ENCODE results near the gene NXN.
"Not testable (repeated sequence)": the region's sequence is repeated elsewhere in the genome, so short reads cannot be mapped to it uniquely, and the experiment has no call there.

Gene NXN

DNA sequence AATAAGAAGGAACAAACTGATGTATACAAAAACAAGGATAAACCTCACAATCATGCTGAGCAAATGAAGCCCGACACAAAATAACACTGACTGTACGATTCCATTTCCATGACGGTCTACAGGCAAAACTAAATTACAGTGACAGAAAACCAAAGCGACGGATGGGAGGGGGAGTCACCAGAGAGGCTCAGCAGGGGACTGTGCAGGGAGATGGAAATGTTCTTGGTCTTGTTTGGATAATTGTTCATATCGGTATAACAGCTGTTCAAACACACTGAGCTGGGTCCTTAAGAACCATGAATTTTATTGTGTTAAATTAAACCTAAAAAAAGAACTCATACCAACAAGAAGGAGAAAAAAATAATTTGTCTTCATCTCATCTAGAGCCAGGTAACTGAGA lies 97.8 kb downstream of the NXN start:
- DNase-seq = no peak

GRCh38 chr17:880443-881269 lies 98.9 kb downstream of the NXN start:
- no peak for DNase-seq

GRCh38 chr17:879546-880442 lies 99.8 kb downstream of the NXN start:
- no peak for DNase-seq

- no peak for DNase-seq
These were observed 101.9 kb downstream of the NXN start for GRCh38 chr17:877630-878029.

DNA sequence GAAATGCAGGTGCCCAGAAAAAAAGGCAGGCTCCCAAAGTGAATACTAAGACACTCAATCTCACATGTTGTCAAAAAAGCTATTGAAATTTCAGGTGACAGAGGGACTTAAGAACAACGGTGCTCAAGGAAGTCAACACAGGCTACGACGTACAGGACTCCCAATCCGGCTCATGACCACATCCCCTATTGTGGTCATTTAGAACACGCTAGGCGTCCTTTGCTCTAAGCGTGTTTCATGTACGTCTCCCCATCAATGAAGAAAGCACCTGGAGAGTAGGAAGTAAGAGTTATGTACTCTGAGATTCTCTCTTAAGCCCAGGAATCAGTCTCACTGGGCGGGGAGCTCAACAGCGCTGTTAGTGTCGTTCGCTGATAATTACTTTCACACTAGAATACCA lies 103.3 kb downstream of the NXN start:
- no peak for DNase-seq

DNA sequence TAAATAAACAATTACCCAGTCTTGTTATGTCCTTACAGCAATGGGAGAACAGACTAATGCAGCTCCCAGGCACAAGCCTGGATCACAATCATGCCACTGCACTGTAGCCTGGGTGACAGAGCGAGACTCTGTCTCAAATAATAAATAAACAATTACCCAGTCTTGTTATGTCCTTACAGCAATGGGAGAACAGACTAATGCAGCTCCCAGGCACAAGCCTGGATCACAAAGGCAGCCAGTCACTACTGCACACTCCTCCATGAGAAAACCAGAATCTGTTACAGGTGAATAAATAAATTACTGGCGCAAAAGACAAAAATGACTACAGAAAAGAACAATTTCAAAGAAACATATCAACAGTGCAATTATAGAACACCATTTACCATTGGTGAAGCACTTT lies 105.0 kb downstream of the NXN start:
- not testable (repeated sequence) for DNase-seq

GRCh38 chr17:872855-873254 lies 106.7 kb downstream of the NXN start:
- no peak for DNase-seq

DNA sequence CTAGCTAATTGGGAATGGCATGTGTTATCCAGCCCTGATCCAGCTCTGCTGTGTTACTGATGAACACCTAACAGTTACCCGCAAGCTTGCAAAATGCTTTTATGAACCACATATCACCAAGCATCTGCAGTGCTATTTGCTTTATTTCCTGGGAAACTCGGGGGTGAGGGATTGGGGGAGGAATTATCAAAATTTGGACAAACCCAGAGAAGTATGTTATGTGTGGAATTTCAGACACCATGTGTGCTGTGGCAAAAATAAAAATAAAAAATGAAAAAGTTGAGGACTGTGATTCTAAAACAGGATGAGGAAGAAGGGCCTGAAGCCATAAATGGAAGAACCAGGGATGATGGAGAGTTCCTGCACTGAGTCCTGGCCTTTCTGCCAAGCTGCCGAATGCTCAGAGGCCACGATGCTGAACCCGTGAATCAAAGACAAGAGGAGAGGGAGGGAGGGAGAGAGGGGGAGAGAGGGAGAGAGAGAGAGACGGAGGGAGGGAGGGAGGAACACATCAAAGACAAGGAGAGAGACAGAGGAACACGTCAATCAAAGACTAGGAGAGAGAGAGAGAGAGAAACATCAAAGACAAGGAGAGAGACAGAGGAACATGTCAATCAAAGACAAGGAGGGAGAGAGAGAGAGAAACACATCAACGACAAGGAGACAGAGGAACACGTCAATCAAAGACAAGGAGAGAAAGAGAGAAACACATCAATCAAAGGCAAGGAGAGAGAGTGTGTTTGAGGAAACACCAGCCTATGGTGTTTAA lies 107.6 kb downstream of the NXN start:
- DNase-seq = no peak

DNA sequence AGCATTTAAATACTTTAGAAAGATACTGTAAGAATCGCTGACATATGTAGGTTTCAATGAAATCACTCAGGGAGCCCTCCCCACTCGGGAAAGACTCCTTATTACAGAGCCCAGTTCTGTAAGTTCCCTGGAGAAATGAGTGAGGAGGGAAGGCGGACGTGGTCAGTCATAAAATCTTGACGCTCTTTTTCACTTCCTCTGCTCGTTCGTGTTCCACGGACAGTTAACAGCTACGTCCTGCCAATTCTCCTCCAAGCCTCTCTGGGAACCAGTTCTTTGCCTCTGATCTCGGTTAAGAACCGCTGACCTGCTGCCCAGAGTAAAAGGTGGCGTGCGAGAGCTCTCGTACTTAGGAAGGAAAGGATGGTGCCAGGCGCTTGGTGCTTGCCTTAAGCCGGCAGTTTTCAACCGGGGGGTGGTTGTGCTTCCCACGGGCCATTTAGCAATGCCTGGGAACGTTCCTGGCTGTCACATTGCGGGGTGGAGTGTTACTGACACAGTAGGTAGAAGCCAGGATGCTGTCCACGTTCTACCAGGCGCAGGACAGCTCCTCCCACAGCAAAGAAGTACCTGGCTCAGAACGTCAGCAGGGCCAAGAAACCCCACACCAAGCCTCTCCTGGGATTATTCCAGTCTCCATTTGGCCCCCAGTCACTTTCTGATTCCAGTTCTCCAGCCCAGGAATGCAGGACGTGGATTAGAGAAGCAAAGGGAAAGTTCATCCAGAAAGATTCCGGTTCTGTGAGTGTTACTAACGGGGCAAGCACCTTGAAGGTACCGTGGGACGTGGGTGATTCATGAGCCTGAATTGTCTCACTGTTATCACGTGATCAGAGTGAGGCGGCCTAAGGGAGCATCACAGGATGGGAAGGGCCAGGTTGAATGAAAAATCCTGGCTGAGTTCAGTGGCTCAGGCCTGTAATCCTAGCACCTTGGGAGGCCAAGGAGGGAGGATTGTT lies 109.7 kb downstream of the NXN start:
- no peak for DNase-seq

DNA sequence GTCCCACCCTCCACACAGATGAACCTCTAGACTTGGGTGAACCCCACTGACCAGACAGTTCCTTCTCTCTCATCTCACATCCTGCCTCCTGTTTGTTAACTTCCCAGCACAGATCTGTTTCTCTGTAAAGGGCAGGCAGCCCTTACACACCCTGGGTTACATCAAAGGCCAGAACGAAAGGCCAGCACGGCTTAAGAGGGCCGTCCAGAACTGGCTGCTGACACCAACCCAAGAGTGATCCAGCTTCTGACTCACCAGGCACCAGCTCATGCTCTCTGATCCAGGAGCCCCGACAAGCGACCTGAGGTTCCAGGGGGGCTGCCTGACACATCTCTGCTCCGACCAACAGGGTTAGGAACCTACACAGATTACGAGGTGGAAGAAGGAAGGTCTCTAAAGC lies 110.5 kb downstream of the NXN start:
- DNase-seq = no peak

- DNase-seq = no peak
These were observed 111.6 kb downstream of the NXN start for GRCh38 chr17:867896-868489.

DNA sequence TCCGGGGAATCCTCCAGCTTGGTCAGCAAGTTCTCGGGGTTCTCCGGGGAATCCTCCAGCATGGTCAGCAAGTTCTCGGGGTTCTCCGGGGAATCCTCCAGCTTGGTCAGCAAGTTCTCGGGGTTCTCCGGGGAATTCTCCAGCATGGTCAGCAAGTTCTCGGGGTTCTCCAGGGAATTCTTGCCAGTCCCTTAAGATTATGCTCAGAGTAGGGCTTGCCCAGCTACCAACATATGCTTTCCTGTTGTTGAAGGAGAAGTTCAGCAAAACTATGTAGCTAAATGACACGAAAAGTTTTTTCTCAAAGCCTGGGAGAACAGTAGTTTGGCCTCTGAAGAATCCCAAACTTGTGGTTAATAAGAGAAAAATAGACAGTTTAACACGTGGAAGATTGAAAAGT lies 112.3 kb downstream of the NXN start:
- DNase-seq = not testable (repeated sequence)

DNA sequence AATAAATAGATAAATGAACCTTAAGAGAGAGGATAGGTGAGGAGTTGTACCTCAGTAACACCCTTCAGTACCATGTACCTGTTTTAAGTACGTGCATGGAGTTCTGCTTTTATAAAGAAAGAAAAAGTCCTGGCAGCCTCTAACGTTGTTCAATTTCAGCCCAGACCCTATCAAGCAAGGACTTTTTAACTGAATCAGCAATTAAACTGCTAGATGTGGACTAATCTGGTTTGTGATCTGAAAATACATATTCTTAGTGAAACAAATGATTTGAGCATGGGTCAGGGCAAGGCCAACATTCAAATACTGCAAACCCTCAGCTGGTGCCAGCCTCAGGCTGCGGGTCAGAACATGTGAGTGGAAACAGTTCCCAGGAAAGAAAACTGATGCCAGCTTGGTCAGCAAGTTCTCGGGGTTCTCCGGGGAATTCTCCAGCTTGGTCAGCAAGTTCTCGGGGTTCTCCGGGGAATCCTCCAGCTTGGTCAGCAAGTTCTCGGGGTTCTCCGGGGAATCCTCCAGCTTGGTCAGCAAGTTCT lies 112.9 kb downstream of the NXN start:
- no peak for DNase-seq

GRCh38 chr17:864315-864714 lies 115.3 kb downstream of the NXN start:
- no peak for DNase-seq

DNA sequence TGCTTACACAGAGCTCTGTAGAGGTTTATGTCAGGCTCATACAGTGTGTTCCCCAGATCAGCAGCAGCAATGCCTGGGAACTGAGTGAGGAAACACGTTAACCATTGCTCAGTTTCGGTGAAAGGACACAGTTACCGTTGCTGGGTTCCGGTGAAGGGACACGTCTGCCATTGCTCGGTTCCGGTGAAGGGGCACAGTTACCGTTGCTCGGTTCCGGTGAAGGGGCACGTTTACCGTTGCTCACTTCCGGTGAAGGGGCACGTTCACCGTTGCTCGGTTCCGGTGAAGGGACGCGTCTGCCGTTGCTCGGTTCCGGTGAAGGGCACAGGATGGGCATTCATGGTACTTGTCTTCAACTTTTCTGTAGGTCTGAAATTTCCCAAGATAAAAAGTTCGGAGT lies 115.7 kb downstream of the NXN start:
- no peak for DNase-seq

- DNase-seq = no peak
These were observed 117.0 kb downstream of the NXN start for GRCh38 chr17:862582-862981.

GRCh38 chr17:861364-861763 lies 118.2 kb downstream of the NXN start:
- no peak for DNase-seq

GRCh38 chr17:860805-861204 lies 118.8 kb downstream of the NXN start:
- DNase-seq = no peak

- DNase-seq = no peak
These were observed 119.8 kb downstream of the NXN start for GRCh38 chr17:859824-860195.

GRCh38 chr17:859061-859823 lies 120.3 kb downstream of the NXN start:
- no peak for DNase-seq

DNA sequence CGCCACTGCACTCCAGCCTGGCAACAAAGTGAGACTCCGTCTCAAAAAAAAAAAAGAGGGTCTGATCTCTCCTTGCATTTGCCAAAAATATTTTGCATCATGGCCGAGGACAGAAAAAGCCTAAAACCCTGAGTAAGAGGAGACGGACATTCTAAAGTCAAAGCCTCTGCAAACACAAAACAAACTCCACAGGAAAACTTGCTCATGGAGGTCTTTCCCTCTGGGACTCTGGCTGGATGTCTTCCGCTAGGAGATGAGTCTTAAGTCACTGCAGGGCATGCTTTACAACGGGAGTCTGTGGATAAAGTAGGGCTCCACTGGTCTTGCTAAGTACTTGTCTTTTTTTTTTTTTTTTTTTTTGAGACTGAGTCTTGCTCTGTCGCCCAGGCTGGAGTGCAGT lies 123.4 kb downstream of the NXN start:
- no peak for DNase-seq
